Gastrocnemius medialis (tissue), 4 donors: ENCODE results near the gene PRPH2.

Experiments
- CTCF ChIP-seq, 5 experiments: fragments of 450-650 bp in 3 of 5; fragments of 200-600 bp in 2 of 5; sonication (generic) in 2 of 5; IDR thresholded peaks in 4 of 5; conservative IDR thresholded peaks in 1 of 5; 1 replicate in 4 of 5; 2 replicates in 1 of 5; pipeline ENCODE4 v1.5.1; 2016 to 2019; ENCODE audit warnings: antibody characterized with exemption in 5 of 5, mild to moderate bottlenecking in 3 of 5, moderate library complexity in 3 of 5
- POLR2A ChIP-seq, 2 donors: fragments of 450-650 bp; IDR thresholded peaks; one replicate each; pipeline ENCODE4 v1.6.1; 2017; ENCODE audit warnings: antibody characterized with exemption in 2 of 2, mild to moderate bottlenecking in 2 of 2, moderate library complexity in 2 of 2

GRCh38 chr6:42692137-42692911, 30.1 kb downstream of the PRPH2 start:
- no peak for TF ChIP-seq POLR2A (IDR thresholded peaks at IDR 0.05)
- TF ChIP-seq CTCF (IDR thresholded peaks at IDR 0.05 in 4 of 5, conservative IDR thresholded peaks at IDR 0.05 in 1 of 5), result no peak
